Panc1 (cell line): ENCODE data around the gene KLHL8. TPM values are rescaled to one million over a fixed set of nuclear protein-coding genes. Genes with fewer than 3 reads are reported as not detected.

ENCODE experiments used
- ATAC-seq: fragments of 200-7000 bp; cut with Tn5 transposase; 2 replicates; pipeline ENCODE4 v1.9.1; 2020; ENCODE audit warnings: mild to moderate bottlenecking, moderate library complexity
- BruUV-seq: library from RNA; stranded (reverse); fragments of 400-500 nt; replicated peaks from 2 replicates; lab custom pipeline; 2021; lab: Mats Ljungman, UMichigan
- CTCF ChIA-PET: fragments of 300-600 bp; sonication (Branson Sonifier 250); formaldehyde crosslinking; loops from one replicate; lab custom pipeline; 2022; ENCODE audit warnings: antibody characterized with exemption; lab: Charles Lee
- POLR2A ChIA-PET: fragments of 300-600 bp; sonication (Branson Sonifier 250); formaldehyde crosslinking; loops from one replicate; lab custom pipeline; 2022; ENCODE audit warnings: antibody characterized with exemption; lab: Charles Lee
- DNase-seq: peaks from one replicate; pipeline ENCODE4 v3.0.0-alpha.2; 2010; ENCODE audit warnings: low read depth, low spot score
- H3K27ac ChIP-seq: 2 replicates; pipeline ENCODE4 v1.5.1; 2011; ENCODE audit warnings: mild to moderate bottlenecking, low read length, inconsistent platforms
- H3K27me3 ChIP-seq: fragments of 200-500 bp; sonication (Bioruptor generic); 2 replicates; pipeline ENCODE4 v1.6.0; 2014; ENCODE audit warnings: low read length, inconsistent platforms; ENCODE audit not compliant: control insufficient read depth, insufficient read depth
- H3K36me3 ChIP-seq: fragments of 200-500 bp; sonication (Bioruptor generic); 2 replicates; pipeline ENCODE4 v1.5.1; 2014; ENCODE audit warnings: inconsistent platforms, mild to moderate bottlenecking, low read length, moderate library complexity; ENCODE audit not compliant: control insufficient read depth, insufficient read depth
- H3K4me1 ChIP-seq: 2 replicates; pipeline ENCODE4 v1.5.1; 2011; ENCODE audit warnings: inconsistent platforms, mild to moderate bottlenecking, low read length, moderate library complexity; ENCODE audit not compliant: control insufficient read depth, insufficient read depth
- H3K4me3 ChIP-seq, 2 experiments: 2 replicates each; pipeline ENCODE4 v1.5.1; 2011 to 2012; ENCODE audit warnings: low read depth in 2 of 2, low read length in 2 of 2, mild to moderate bottlenecking in 2 of 2, inconsistent platforms in 1 of 2, moderate library complexity in 1 of 2
- H3K9me3 ChIP-seq: fragments of 200-500 bp; sonication (Bioruptor generic); 2 replicates; pipeline ENCODE4 v1.5.1; 2014; ENCODE audit warnings: low read depth, mild to moderate bottlenecking, inconsistent platforms, low read length, moderate library complexity; ENCODE audit not compliant: control insufficient read depth, insufficient read depth
- CTCF ChIP-seq: fragments of 450-650 bp; IDR thresholded peaks from 2 replicates; pipeline ENCODE4 v1.5.1; 2017; ENCODE audit warnings: mild to moderate bottlenecking
- POLR2AphosphoS5 ChIP-seq: IDR thresholded peaks from 2 replicates; pipeline ENCODE4 v1.6.1; 2012; ENCODE audit warnings: mild to moderate bottlenecking, low read depth, low read length, moderate library complexity
- REST ChIP-seq, 2 experiments: IDR thresholded peaks; 2 replicates each; pipeline ENCODE4 v1.6.1; 2011 to 2012; ENCODE audit warnings: low read depth in 2 of 2, control low read depth in 1 of 2, low read length in 1 of 2, mild to moderate bottlenecking in 1 of 2, moderate library complexity in 1 of 2; ENCODE audit not compliant: insufficient read depth in 1 of 2
- SIN3A ChIP-seq: IDR thresholded peaks from 2 replicates; pipeline ENCODE4 v1.6.1; 2012; ENCODE audit warnings: low read depth, mild to moderate bottlenecking, low read length, moderate library complexity, borderline replicate concordance; ENCODE audit not compliant: insufficient read depth
- TCF7L2 ChIP-seq: IDR thresholded peaks from 2 replicates; pipeline ENCODE4 v1.6.1; 2011; ENCODE audit warnings: mild to moderate bottlenecking, low read depth, low read length, inconsistent platforms
- in situ Hi-C: cut with HindIII; loops from 2 replicates; pipeline ENCODE4 v1.10.0; 2016; ENCODE audit warnings: low sequenced_read_pairs, low pct_unique_long_range_greater_than_20kb
- intact Hi-C: fragments of 100-400 bp; cut with micrococcal nuclease; formaldehyde crosslinking; loops from one replicate; pipeline ENCODE4 v1.10.0; 2022; ENCODE audit not compliant: unreplicated experiment
- total RNA-seq: library from RNA; stranded (reverse); gene quantifications from one replicate; pipeline ENCODE4 v1.2.1, GENCODE V29; 2021; ENCODE audit not compliant: unreplicated experiment

Gene KLHL8
- total RNA-seq, 1 experiment from 2014 or later: 9.0 TPM

GRCh38 chr4:87262886-87263285, 42.5 kb upstream of the KLHL8 start:
- Histone ChIP-seq H3K9me3 (no peaks in the 10 kb centered on the region), H3K27ac (no peak overlapping the region), H3K27me3 (no peaks in the 10 kb centered on the region), H3K4me1 (no peaks in the 10 kb centered on the region), H3K36me3 (no peaks in the 10 kb centered on the region), H3K4me3 (no peak overlapping the region)
- intact Hi-C loops: no loop called here
- no peak for DNase-seq
- ATAC-seq: no peak
- in situ Hi-C loops: no loop called here
- BruUV-seq: no TSS peak
- CTCF ChIA-PET: interaction anchor here (0.6 kb wide), 1 partner anchor 42 kb away, joined by 6 read pairs; no protein-coding TSS in a partner anchor
- TF ChIP-seq POLR2AphosphoS5 (no peak), REST (IDR thresholded peaks at IDR 0.05; ENCODE audit: insufficient read depth in 1 of 2, low read depth in 2 of 2, low read length in 1 of 2) (no peak), CTCF (no peak), SIN3A (no peak)
- POLR2A ChIA-PET: no interaction called here

- H3K36me3 ChIP-seq: no peaks in the 10 kb centered on the region
- no peak overlapping the region for H3K4me3 ChIP-seq
- POLR2A ChIA-PET: no interaction called here
- intact Hi-C loops (no loop called here), in situ Hi-C loops (no loop called here)
- ATAC-seq (no peak), DNase-seq (no peak)
- no TSS peak for BruUV-seq
- TF ChIP-seq CTCF (no peak), TCF7L2 (no peak), POLR2AphosphoS5 (no peak), SIN3A (no peak), REST (IDR thresholded peaks at IDR 0.05; ENCODE audit: insufficient read depth in 1 of 2, low read depth in 2 of 2, low read length in 1 of 2) (no peak)
- no peak overlapping the region for H3K27ac ChIP-seq
- H3K4me1 ChIP-seq: no peaks in the 10 kb centered on the region
- CTCF ChIA-PET: no interaction called here
- H3K27me3 ChIP-seq: no peaks in the 10 kb centered on the region
- no peaks in the 10 kb centered on the region for H3K9me3 ChIP-seq
Observed at GRCh38 chr4:87260477-87260876, 40.1 kb upstream of the KLHL8 start.
